GM12891 (cell line): ENCODE data around the gene OR2D3.

Source experiments
- POLR2A ChIP-seq: IDR thresholded peaks from 2 replicates; pipeline ENCODE4 v1.6.1; 2011; ENCODE audit warnings: low read depth, low read length, control low read depth
- POLR2AphosphoS5 ChIP-seq: IDR thresholded peaks from 2 replicates; pipeline ENCODE4 v1.6.1; 2011; ENCODE audit warnings: low read depth, low read length, control low read depth
- TAF1 ChIP-seq: IDR thresholded peaks from 2 replicates; pipeline ENCODE4 v1.6.1; 2011; ENCODE audit warnings: low read depth, low read length, control low read depth

- TF ChIP-seq POLR2A, result no peak
- TF ChIP-seq POLR2AphosphoS5, result no peak
- TF ChIP-seq TAF1, result no peak
Observed at GRCh38 chr11:6900327-6900999, 20.3 kb upstream of the OR2D3 start.
